GM12892 (cell line): Measurements from ENCODE around the gene ST7L.

Source experiments
- DNase-seq: peaks from one replicate; pipeline ENCODE4 v3.0.0; 2011; ENCODE audit not compliant: insufficient read length
- FAIRE-seq: peaks from 2 replicates; lab custom pipeline; 2011; peaks lifted over from hg19 to GRCh38; lab: Jason Lieb, UNC
- POLR2A ChIP-seq: IDR thresholded peaks from 2 replicates; pipeline ENCODE4 v1.6.1; 2011; ENCODE audit warnings: low read depth, low read length, control low read depth
- POLR2AphosphoS5 ChIP-seq: IDR thresholded peaks from 2 replicates; pipeline ENCODE4 v1.6.1; 2011; ENCODE audit warnings: low read depth, low read length, control low read depth
- TAF1 ChIP-seq: IDR thresholded peaks from 2 replicates; pipeline ENCODE4 v1.6.1; 2011; ENCODE audit warnings: low read depth, mild to moderate bottlenecking, control low read depth, low read length, borderline replicate concordance

The ST7L gene

GRCh38 chr1:112520166-112520565, 98.8 kb downstream of the ST7L start:
- no peak for TF ChIP-seq POLR2A
- TF ChIP-seq TAF1: no peak
- TF ChIP-seq POLR2AphosphoS5: no peak
- no peak for FAIRE-seq
- no peak for DNase-seq

- DNase-seq (no peak), FAIRE-seq (no peak)
- no peak for TF ChIP-seq POLR2AphosphoS5
- no peak for TF ChIP-seq POLR2A
- TF ChIP-seq TAF1: no peak
These were observed 100.8 kb downstream of the ST7L start for GRCh38 chr1:112518186-112518585.

- DNase-seq (no peak), FAIRE-seq (no peak)
- no peak for TF ChIP-seq POLR2A
- TF ChIP-seq TAF1: no peak
- TF ChIP-seq POLR2AphosphoS5: no peak
These were observed 101.3 kb downstream of the ST7L start for GRCh38 chr1:112517646-112518045.

- FAIRE-seq (no peak), DNase-seq (no peak)
- TF ChIP-seq TAF1 (no peak), POLR2AphosphoS5 (no peak), POLR2A (no peak)
These were observed 101.7 kb downstream of the ST7L start for GRCh38 chr1:112517231-112517630.

- no peak for FAIRE-seq
- DNase-seq: no peak
- TF ChIP-seq POLR2AphosphoS5 (no peak), TAF1 (no peak), POLR2A (no peak)
These were observed 102.8 kb downstream of the ST7L start for GRCh38 chr1:112516141-112516540.

GRCh38 chr1:112515311-112516009, 103.5 kb downstream of the ST7L start:
- TF ChIP-seq POLR2AphosphoS5 (no peak), TAF1 (no peak), POLR2A (no peak)
- FAIRE-seq (no peak), DNase-seq (no peak)

- TF ChIP-seq POLR2A (no peak), POLR2AphosphoS5 (no peak), TAF1 (no peak)
- FAIRE-seq (no peak), DNase-seq (no peak)
These were observed 104.0 kb downstream of the ST7L start for GRCh38 chr1:112514901-112515300.

GRCh38 chr1:112513112-112513870, 105.7 kb downstream of the ST7L start:
- FAIRE-seq (no peak), DNase-seq (no peak)
- TF ChIP-seq POLR2AphosphoS5 (no peak), POLR2A (no peak), TAF1 (no peak)

- FAIRE-seq: no peak
- DNase-seq: no peak
- TF ChIP-seq POLR2A (no peak), POLR2AphosphoS5 (no peak), TAF1 (no peak)
These were observed 107.0 kb downstream of the ST7L start for GRCh38 chr1:112511897-112512296.

- no peak for FAIRE-seq
- no peak for DNase-seq
- TF ChIP-seq POLR2A (no peak), TAF1 (no peak), POLR2AphosphoS5 (no peak)
These were observed 108.6 kb downstream of the ST7L start for GRCh38 chr1:112510340-112510739.

GRCh38 chr1:112509660-112510178, 109.2 kb downstream of the ST7L start:
- TF ChIP-seq TAF1: no peak
- no peak for TF ChIP-seq POLR2AphosphoS5
- no peak for TF ChIP-seq POLR2A
- FAIRE-seq (no peak), DNase-seq (no peak)
